ENCODE results near the gene SLIT1.

DNA sequence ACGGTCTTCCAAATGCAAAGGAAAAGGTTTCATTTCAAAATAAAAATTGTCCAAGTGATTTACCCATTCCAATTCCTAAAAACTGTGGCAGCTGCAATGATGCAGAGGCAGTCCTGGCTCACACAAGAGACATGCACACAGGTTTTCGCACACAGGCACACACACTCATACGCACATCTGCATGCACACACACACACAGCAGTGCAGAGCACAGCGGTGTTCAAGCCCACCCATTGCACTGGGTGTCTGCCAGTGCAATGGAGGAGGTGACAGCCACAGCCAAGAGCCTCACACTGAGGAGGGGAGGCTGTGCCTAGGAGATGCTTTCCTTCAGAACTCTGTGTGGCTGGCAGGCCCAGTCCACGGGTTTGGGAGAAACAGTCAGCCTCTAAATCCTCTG lies 123.7 kb downstream of the SLIT1 start:
- TF ChIP-seq, protein P1, sequence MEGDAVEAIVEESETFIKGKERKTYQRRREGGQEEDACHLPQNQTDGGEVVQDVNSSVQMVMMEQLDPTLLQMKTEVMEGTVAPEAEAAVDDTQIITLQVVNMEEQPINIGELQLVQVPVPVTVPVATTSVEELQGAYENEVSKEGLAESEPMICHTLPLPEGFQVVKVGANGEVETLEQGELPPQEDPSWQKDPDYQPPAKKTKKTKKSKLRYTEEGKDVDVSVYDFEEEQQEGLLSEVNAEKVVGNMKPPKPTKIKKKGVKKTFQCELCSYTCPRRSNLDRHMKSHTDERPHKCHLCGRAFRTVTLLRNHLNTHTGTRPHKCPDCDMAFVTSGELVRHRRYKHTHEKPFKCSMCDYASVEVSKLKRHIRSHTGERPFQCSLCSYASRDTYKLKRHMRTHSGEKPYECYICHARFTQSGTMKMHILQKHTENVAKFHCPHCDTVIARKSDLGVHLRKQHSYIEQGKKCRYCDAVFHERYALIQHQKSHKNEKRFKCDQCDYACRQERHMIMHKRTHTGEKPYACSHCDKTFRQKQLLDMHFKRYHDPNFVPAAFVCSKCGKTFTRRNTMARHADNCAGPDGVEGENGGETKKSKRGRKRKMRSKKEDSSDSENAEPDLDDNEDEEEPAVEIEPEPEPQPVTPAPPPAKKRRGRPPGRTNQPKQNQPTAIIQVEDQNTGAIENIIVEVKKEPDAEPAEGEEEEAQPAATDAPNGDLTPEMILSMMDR (IDR thresholded peaks at IDR 0.05), result no peak
- TF ChIP-seq POLR2A (IDR thresholded peaks at IDR 0.05), result no peak

Measured in adrenal gland (tissue), 5 donors.